HCT116 (cell line): ENCODE measurements around the gene DRD3.

Source experiments
- EZH2 ChIP-seq: fragments of 200-600 bp; sonication (generic); IDR thresholded peaks from 2 replicates; pipeline ENCODE4 v1.6.1; 2017; ENCODE audit warnings: antibody characterized with exemption, mixed run types
- POLR2A ChIP-seq: IDR thresholded peaks from 2 replicates; pipeline ENCODE4 v1.7.0; 2011; ENCODE audit warnings: borderline replicate concordance; ENCODE audit not compliant: insufficient read depth, insufficient read length; ENCODE audit errors: extremely low read depth
- POLR2AphosphoS5 ChIP-seq: IDR thresholded peaks from 2 replicates; pipeline ENCODE4 v1.6.1; 2011; ENCODE audit warnings: mild to moderate bottlenecking, low read depth, low read length, moderate library complexity
- TF ChIP-seq, protein P1 (sequence below), 3 experiments: fragments of 200-600 bp in 1 of 3; sonication (generic) in 1 of 3; IDR thresholded peaks in 2 of 3; conservative IDR thresholded peaks in 1 of 3; 2 replicates each; pipeline ENCODE4 v1.5.1; 2012 to 2017; ENCODE audit warnings: low read depth in 2 of 3, low read length in 2 of 3, antibody characterized with exemption in 1 of 3, borderline replicate concordance in 1 of 3, control low read depth in 1 of 3, mild to moderate bottlenecking in 1 of 3, mixed read lengths in 1 of 3, mixed run types in 1 of 3, moderate library complexity in 1 of 3; ENCODE audit not compliant: insufficient read depth in 1 of 3

GRCh38 chr3:114205541-114205940 lies 26.7 kb upstream of the DRD3 start:
- TF ChIP-seq, protein P1, sequence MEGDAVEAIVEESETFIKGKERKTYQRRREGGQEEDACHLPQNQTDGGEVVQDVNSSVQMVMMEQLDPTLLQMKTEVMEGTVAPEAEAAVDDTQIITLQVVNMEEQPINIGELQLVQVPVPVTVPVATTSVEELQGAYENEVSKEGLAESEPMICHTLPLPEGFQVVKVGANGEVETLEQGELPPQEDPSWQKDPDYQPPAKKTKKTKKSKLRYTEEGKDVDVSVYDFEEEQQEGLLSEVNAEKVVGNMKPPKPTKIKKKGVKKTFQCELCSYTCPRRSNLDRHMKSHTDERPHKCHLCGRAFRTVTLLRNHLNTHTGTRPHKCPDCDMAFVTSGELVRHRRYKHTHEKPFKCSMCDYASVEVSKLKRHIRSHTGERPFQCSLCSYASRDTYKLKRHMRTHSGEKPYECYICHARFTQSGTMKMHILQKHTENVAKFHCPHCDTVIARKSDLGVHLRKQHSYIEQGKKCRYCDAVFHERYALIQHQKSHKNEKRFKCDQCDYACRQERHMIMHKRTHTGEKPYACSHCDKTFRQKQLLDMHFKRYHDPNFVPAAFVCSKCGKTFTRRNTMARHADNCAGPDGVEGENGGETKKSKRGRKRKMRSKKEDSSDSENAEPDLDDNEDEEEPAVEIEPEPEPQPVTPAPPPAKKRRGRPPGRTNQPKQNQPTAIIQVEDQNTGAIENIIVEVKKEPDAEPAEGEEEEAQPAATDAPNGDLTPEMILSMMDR (IDR thresholded peaks at IDR 0.05 in 2 of 3, conservative IDR thresholded peaks at IDR 0.05 in 1 of 3; ENCODE audit: borderline replicate concordance in 1 of 3, insufficient read depth in 1 of 3, low read depth in 2 of 3, low read length in 2 of 3), result no peak
- TF ChIP-seq EZH2 (no peak), POLR2A (no peak), POLR2AphosphoS5 (no peak)
